ELF-1 (cell line): ENCODE data around the gene MAK.

Experiments used
- DNase-seq: peaks from one replicate; pipeline ENCODE4 v3.0.0-alpha.2; 2016; ENCODE audit warnings: low read depth, low spot score

MAK gene

GRCh38 chr6:10725044-10725443 is 113.3 kb downstream of the MAK start:
- no peak for DNase-seq

GRCh38 chr6:10723567-10723881 is 114.8 kb downstream of the MAK start:
- DNase-seq: no peak

GRCh38 chr6:10722820-10723566 is 115.3 kb downstream of the MAK start, which contains the start of gene TMEM14C:
TSS of gene TMEM14C (plus strand) at chr6:10723070. CDS start at chr6:10724614, 1,544 bp downstream.
- DNase-seq: peak; percentile 99

- no peak for DNase-seq
These were observed 115.8 kb downstream of the MAK start for GRCh38 chr6:10722570-10722819.

GRCh38 chr6:10721850-10722569 is 116.3 kb downstream of the MAK start:
- peak; percentile 5 for DNase-seq

- DNase-seq: peak; percentile 3
These were observed 117.1 kb downstream of the MAK start for GRCh38 chr6:10720960-10721849.

GRCh38 chr6:10720265-10720959 is 117.9 kb downstream of the MAK start:
- DNase-seq: no peak

- no peak for DNase-seq
These were observed 118.4 kb downstream of the MAK start for GRCh38 chr6:10719964-10720264.

- DNase-seq: no peak
These were observed 118.9 kb downstream of the MAK start for GRCh38 chr6:10719296-10719963.

- DNase-seq: no peak
These were observed 124.4 kb downstream of the MAK start for GRCh38 chr6:10713962-10714361.
